PC-9 (cell line): ENCODE results near the gene PA2G4.

Experiments used
- EZH2 ChIP-seq: fragments of 200-600 bp; sonication (generic); IDR thresholded peaks from 2 replicates; pipeline ENCODE4 v1.8.0; 2017; ENCODE audit warnings: antibody characterized with exemption, low read depth
- TF ChIP-seq, protein P1 (sequence below): fragments of 200-600 bp; sonication (generic); conservative IDR thresholded peaks from 2 replicates; pipeline ENCODE4 v1.6.1; 2017; ENCODE audit warnings: mixed run types, antibody characterized with exemption, mild to moderate bottlenecking, moderate library complexity

DNA sequence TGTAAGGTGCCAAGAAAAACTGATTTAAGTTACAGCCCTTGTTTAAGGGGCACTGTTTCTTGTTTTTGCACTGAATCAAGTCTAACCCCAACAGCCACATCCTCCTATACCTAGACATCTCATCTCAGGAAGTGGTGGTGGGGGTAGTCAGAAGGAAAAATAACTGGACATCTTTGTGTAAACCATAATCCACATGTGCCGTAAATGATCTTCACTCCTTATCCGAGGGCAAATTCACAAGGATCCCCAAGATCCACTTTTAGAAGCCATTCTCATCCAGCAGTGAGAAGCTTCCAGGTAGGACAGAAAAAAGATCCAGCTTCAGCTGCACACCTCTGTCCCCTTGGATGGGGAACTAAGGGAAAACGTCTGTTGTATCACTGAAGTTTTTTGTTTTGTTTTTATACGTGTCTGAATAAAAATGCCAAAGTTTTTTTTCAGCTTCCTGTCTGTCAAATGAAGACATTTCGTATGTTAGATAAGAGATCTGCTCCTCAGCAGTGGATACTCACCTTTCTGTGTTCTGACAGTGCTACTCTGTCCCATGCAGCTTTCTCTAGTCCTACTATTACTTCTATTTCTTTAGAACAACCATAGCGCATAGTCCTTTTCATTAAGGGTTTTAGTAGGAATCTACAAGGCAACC lies 1.2 kb upstream of the PA2G4 start:
- TF ChIP-seq, protein P1, sequence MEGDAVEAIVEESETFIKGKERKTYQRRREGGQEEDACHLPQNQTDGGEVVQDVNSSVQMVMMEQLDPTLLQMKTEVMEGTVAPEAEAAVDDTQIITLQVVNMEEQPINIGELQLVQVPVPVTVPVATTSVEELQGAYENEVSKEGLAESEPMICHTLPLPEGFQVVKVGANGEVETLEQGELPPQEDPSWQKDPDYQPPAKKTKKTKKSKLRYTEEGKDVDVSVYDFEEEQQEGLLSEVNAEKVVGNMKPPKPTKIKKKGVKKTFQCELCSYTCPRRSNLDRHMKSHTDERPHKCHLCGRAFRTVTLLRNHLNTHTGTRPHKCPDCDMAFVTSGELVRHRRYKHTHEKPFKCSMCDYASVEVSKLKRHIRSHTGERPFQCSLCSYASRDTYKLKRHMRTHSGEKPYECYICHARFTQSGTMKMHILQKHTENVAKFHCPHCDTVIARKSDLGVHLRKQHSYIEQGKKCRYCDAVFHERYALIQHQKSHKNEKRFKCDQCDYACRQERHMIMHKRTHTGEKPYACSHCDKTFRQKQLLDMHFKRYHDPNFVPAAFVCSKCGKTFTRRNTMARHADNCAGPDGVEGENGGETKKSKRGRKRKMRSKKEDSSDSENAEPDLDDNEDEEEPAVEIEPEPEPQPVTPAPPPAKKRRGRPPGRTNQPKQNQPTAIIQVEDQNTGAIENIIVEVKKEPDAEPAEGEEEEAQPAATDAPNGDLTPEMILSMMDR, result no peak
- no peak for TF ChIP-seq EZH2
